DMS79 (cell line): ENCODE measurements around the gene MKRN1.
"Not testable (repeated sequence)": the region's sequence is repeated elsewhere in the genome, so short reads cannot be mapped to it uniquely, and the experiment has no call there.

Experiments
- DNase-seq: peaks from one replicate; lab custom pipeline; 2025; lab: John Stamatoyannopoulos, UW

MKRN1 gene, protein sequence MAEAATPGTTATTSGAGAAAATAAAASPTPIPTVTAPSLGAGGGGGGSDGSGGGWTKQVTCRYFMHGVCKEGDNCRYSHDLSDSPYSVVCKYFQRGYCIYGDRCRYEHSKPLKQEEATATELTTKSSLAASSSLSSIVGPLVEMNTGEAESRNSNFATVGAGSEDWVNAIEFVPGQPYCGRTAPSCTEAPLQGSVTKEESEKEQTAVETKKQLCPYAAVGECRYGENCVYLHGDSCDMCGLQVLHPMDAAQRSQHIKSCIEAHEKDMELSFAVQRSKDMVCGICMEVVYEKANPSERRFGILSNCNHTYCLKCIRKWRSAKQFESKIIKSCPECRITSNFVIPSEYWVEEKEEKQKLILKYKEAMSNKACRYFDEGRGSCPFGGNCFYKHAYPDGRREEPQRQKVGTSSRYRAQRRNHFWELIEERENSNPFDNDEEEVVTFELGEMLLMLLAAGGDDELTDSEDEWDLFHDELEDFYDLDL

DNA sequence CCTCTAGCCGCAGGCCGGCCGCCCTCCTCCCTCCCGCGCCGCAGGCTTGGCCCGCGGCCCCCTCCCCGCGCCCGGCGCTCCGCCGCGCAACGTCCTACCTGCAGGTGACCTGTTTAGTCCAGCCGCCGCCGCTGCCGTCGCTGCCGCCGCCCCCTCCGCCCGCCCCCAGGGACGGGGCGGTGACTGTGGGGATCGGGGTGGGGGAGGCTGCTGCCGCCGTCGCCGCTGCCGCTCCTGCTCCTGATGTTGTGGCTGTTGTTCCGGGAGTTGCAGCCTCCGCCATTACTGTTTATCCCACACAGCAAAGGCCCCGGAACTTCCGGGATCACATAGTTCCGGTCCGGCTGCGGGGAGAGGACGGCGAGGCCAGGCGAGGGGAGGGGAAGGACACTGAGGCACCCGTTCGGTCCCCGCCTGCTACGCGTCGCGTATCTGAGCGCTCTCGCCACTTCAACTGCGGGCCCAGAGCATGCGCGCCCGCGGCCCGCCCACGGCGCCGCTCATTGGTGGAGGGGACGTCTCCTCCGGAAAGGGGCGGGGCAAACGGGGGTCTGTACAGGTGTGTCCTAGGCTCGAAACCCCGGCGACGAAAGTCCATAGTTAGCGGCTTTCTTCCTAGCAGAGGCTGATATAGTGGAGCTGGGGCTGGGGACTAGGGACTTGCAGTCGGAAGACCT is at the start of gene MKRN1:
MKRN1 (minus strand) TSS at position 444 of the 677 bp plus-strand sequence; CDS start at position 283, 161 bp downstream.
- DNase-seq: peak; percentile 98

DNA sequence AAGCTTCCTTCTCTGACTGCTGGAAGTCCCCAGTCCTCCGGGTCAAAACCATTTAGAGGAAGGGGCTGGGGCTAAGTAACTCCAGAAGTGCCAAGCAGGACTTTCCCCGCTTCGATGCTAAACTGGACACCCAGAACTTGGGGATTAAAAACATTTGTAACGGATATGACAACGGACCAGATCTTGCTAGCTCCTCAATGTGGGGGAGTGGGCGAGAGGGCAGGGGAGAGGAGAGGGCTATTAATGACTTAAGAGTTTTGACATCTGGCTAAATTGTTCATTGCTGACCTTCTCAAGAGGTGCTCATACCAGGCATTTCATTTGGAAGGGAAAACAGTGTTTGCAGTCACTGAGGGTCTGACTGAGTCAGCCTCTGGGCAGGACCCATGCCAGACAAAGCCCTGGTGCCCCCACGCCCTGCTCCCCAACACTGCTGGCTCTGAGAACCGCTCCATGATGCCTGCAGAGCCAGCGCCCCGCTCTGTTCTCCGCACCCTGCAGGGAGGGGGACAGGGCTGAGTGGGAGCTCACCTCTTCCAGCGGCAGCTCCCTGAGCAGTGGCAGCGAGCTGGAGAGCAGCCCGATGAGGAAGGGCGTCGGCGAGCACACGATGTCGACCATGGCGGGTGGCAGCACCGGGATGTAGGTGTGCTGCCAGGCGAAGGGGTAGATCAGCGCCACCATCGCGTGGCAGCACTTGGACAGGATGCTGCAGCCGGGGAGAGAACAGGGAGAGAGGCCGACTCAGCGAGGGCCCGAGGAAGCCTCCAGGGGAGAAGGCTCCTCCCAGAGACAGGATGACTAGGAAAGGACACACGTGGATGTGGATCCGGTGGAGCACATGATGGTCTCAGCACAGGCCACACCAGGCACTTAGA is 47.7 kb upstream of the MKRN1 start:
- DNase-seq: no peak

DNA sequence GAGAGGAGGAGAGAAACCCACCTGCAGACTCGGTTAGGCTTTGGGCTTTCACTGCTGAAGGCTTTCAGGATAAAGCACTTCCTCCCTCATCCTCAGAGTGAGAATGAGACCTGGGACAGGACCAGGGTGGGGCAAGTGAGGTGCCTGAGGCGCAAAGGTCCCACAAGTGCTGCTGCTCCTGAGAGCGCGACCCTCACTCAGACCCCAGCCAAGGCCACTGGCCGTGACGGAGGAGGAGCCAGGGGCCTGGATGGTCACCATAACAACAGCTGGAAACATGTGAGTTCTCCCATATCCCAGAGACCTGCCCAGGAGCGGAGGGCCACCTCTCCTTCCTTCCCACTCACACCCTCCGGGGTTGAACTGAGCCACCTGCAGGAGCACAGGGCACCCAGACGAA is 46.9 kb upstream of the MKRN1 start:
- DNase-seq: no peak

DNA sequence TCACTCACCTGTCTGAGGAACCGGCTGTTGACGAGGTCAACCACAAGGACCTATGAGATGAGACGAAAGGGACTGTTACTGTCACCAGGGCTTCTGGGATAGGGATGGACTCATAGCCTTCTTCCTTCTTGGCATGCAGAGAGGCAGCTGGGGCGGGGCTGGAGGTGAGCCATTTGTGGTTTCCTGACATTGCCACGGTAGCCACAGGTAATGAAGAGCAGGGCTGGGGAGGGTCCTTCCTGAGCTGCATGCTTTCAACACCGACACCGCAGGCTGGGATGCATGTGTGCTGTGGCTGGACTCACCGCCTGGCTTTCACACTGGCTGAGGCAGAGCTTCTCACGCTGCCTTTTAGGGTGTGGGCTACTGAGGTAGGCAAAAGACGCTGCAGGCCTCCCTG is 46.4 kb upstream of the MKRN1 start:
- DNase-seq: no peak

DNA sequence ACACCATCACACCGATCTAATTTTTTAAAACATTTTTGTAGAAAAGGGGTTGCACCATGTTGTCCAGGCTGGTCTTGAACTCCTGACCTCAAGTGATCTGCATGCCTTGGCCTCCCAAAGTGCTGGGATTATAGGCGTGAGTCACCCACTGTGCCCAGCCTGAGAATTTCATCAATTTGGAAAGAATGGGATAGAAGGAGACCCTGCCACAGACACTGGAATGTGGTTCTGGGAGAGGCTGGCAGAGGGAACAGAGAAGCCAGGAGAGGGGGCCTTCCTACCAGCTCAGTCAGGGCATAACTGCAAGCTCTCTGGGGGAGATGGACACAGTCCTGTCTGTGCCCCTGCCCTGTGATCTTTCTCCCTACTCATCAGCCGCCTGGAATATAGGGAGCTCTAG is 42.1 kb upstream of the MKRN1 start:
- no peak for DNase-seq

DNA sequence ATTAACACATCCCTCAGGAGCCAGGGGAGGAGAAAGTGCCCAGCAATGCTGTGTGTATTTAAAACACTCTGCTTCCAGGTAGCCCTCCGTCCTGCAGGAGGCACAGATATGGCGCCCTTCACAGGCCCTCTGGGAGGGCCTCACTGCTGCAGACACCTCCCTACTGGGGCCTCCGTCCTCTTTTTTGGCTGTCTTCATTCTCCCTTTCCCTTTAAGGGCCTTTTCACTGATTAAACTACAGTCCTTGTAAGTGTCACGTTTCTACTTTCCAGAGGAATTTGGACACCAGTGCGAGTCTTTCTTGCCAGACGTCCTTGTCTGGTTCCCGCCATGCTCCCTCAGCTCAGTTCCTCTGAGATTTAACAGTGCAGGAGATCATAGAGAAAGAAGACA is 39.7 kb upstream of the MKRN1 start:
- DNase-seq: no peak

DNA sequence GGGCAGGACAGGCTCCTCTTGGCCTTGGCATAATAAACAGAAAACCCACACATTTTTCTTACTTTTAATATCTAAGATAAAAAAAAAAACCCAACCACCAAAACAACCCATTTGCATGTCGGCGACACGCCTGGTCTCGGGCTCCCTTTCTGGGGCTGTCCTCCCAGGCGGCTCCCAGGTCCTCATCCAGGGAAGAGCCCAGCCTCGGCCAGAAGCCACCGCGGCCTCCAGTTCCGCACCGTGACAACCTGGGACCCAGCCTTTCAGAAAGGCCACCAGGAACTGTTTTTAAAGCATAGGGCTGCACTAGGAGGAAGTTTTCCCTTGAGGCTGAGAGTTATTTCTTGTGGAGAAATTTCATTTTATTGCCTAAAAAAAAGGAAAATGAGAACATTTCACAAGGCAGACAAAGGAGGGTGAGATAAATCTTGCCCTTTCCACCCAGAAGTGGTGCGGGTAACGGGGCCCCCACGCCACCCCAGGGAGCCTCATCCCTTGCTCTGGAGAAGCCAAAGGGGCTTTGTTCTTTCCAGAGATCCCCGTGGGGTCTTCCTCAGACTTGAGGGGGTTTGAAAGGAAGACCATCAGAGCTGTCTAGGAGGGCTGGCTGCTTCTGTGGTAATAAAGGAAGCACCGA is 39.2 kb upstream of the MKRN1 start:
- no peak for DNase-seq

DNA sequence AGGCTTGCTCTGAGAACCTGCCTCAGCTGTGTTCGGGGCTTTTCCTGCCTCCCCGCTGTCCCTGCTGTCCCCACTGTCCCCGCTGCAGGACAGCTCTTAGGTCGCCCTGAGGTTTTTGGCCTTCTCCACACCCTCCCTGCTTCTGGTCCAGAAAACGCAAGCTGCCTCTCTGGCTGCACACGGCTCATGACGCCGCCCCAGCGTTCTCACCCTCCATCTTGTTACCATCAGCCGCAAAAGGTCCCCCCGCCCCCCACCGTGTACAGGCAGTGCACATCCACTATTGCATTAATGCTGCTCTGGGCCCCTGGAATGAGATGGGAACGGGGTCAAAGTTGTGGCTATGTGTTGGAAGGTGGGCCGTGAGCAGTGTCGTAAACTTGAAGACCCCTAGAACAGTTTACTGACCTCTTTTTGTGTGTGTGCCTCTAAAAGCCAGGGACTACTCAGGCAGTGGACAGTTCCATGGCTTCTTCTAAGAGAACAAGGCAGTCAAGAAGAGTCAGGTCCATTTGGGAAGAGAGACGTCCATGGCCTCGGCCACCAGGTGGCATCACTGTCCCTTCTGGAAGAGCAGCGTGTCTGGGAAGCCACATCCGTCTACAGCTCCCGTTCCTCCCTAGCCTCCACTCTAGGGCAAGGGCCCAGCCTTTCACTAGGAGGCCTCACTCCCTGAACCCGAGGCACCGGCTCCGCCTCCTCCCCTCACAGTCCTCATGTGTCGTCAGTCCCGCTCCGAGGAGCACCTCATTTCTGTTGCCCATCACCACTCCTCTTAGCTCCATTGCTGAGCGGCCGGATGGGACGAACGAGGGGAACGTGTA is 38.5 kb upstream of the MKRN1 start:
- DNase-seq: peak; percentile 74

DNA sequence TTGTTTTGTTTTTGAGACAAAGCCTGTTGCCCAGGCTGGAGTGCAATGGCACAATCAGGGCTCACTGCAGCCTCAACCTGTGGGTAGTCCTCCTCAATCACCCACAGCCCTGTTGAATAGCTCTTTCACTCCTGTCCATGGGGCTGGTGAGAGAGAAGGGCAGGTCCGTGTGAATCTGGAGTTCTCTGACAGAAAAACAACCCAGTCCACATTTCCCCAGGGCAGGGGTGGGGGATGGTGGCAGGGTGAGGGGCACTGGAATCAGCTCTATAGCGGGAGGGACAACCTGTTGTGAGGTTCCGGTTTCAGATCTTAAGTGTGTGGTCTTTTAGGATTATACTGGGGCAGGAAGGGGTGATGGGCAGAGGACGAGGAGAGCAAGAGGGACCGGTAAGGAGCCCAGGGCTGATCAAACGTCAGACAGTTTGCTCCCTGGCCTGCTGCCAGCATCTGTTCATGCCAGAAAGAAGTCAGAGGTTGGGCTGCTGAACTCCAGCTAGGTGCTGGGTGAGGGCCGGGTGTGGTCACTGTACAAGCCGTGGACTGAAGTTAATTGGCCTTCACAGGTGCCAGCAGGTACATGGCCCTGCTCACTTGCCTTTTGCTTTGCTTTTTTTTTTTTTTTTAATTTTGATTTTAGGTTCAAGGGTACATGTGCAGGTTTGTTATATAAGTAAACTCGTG is 33.2 kb upstream of the MKRN1 start:
- peak; percentile 58 for DNase-seq

DNA sequence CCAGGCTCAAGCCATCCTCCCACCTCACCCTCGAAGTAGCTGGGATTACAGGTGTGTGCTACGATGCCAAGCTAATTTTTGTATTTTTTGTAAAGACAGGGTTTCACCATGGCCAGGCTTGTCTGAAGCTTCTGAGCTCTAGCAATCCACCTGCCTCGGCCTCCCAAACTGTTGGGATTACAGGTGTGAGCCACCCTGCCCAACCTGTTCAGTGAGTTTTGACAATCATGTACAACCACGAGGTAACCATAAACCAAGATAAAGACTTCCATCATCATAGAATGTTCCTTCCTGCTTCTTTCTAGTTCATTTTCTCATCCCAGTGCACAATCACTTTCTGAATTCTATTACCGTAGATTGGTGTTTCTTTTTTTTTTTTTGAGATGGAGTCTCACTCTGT is 30.5 kb upstream of the MKRN1 start:
- DNase-seq: no peak

DNA sequence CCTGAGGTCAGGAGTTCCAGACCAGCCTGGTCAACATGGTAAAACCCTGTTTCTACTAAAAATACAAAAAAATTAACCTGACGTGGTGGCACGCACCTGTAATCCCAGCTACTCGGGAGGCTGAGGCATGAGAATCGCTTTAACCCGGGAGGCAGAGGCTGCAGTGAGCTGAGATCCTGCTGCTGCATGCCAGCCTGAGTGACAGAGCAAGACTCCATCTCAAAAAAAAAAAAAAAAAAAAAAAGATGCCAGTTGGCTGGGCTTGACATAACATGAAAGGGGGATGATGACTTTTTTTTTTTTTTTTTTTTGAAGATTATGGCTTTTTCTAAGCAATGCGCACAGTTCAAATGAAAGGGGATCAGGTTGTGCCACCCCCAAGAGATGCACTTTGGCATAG is 28.3 kb upstream of the MKRN1 start:
- not testable (repeated sequence) for DNase-seq

DNA sequence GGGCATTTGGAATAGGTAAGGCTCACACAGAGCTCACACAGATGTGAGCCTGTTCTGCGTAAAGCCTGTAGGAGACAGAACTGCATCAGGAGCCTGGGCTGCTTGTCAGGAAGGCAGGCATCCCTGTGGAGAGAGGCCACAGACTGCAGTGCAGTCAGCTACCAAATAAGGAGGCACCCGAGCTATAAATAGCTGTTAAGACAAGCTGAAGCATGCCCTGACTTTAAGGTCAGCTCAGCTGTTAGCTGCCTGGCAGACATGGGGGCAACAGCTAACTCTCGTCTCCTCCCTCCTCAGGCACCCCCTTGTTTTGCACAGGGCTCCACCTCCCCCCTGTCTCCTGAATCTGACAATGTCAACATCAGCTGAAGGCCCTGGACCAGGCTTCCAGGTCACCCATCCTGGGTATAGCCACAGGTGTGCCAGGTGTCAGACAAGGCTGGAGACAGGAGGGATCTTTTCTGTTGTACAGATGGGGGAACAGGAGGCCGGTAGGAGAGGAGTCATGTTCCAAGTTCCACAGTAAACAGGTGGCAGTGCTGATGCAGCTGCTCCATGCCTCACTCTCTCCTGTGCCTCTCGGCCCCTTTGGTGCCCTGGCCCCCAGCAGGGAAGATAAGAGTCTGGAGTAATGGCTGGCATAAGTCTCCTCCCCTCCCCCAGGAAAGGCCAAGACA is 27.6 kb upstream of the MKRN1 start:
- DNase-seq: peak; percentile 92

DNA sequence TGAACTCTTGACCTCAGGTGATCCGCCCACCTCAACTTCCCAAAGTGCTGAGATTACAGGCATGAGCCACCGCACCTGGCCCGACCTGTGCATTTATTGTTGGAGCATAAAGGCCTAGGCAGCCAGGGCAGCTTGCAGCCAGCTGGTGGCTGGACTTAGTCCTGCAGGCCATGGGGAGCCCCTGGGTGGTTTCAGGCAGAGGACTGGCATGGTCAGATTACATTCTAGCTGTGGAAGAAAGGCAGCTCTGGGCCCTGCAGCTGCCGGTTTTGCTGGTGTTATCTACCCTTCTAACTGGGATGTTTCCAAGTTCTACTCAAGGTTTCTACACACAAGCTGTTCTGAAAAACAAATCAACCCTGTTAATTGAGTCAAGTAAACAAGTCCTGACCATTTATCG is 22.7 kb upstream of the MKRN1 start:
- DNase-seq: no peak

DNA sequence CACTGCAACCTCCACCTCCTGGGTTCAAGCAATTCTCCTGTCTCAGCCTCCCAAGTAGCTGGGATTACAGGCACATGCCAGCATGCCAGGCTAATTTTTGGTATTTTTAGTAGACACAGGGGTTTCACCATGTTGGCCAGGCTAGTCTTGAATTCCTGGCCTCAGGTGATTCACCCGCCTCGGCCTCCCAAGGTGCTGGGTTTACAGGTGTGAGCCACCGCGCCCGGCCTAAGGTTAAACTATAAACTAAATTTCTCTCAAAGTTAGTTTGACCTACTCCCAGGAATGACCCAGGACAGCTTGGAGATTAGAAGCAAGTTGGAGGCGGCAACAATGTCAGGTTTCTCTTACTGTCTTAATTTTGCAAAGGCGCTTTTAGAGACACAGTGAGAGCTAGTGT is 18.5 kb upstream of the MKRN1 start:
- not testable (repeated sequence) for DNase-seq

DNA sequence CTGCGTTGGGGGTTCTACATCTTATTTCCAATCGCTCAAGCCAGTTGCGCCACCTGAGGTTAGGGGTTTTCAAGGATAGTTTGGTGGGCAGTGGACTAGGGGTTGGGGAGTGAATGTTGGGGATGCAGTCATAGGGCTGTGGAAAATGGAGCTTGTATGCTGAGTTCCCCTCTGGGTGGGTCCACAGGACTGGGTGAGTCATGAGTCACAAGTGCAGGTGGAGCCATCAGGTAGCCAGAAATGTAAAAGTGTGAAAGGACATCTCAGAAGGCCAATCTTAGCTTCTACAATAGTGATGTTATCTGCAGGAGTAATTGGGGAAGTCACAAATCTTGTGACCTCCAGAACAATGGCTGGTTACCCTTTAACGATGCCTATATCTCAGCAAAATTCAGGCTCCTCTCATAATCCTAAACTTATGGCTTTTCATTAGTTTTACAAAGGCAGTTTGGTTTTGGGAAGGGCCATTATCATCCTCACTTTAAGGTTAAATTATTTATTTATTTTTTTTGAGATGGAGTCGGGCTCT is 18.0 kb upstream of the MKRN1 start:
- no peak for DNase-seq

DNA sequence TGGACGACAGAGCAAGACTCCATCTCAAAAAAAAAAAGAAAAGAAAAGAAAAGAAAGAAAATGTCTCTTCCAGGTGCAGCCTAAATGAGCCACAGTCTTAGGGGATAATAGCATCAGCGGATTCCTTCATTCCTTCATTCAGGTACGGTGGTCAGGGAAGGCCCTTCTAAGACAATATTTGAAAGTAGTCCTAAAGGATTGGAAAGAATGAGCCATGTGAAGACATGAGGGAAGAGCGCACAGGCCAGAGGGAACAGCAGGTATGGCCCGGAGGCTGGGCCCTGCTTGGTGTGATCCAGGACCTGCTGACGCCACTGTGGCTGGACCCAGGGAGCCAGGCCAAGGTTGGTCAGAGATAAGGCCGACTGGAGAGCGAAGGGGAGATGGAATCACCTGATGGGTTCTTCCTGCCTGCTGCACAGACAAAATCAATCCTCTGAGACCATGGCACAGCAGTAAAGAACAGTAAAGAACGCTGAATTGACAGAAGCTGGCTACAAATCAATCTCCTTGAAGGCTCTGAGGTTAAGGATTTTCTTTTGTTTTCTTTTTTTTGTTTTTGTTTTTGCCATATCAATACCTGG is 16.3 kb upstream of the MKRN1 start:
- no peak for DNase-seq

DNA sequence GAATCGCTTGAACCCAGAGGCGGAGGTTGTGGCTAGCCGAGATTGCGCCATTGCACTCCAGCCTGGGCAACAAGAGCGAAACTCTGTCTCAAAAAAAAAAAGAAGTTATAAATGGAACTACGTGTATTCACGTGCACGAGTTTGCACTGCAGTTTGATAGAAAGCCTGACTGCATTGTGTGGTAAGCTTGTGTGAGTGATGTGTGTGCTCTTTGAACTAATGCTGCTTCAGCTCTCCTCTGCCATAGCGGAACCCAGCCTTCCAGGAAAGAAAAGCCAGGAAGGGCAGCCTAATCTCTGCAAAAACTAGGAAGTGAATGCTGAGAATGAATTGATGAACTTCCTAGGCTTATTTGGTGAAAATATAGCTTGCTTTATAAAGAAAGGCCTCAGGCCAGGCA is 15.6 kb upstream of the MKRN1 start:
- DNase-seq: no peak

DNA sequence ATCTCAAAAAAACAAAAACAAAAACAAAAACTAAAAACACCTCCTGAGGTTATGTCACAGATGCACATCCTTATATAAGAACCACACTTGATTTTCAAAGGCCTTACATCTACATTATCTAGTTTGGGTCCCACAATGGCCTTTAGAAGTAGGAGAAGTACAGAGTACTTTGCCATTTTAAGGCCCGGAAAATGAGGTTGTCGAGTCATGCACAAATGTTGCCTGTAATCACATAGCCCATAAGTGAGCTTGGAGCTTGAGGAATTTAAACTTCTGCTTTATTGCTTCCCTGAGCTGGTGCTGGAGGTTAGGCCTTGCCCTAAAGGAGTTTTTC is 9.7 kb upstream of the MKRN1 start:
- no peak for DNase-seq

DNA sequence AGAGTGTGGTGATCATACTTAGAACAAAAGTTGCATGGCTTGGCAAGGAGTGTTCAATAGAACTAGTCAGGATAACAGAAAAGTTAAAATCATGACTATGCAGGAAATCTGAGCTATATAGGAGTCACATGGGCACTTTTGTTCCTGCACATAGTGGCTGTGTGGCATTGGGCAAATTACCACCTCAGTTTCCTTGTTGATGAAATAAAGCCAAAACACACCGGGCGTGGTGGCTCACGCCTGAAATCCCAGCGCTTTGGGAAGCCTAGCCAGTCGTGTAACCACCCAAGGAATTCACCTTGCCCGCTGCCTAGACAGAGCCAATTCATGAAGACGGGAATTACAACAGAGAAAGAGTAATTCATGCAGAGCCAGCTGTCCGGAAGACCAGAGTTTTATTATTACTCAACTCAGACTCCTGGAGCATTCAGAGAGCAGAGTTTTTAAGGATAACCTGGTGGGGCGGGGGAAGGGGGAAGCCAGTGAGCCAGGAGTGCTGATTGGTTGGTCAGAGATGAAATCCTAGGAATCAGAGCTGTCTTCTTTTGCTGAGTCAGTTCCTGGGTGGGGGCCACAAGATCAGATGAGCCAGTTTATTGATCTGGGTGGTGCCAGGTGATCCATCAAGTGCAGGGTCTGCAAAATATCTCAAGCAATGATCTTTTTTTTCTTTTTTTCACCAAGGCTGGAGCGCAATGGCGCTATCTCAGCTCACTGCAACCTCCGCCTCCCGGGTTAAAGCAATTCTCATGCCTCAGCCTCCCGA is 6.4 kb upstream of the MKRN1 start:
- no peak for DNase-seq
